GM12878 (cell line): ENCODE results near the gene PLCD1. TPM values are rescaled to one million over a fixed set of nuclear protein-coding genes. Genes with fewer than 3 reads are reported as not detected.

Experiments
- ATAC-seq: fragments of 200-7000 bp; cut with Tn5 transposase; 3 replicates; pipeline ENCODE4 v1.9.1; 2020; ENCODE audit warnings: mild to moderate bottlenecking, moderate library complexity
- BruUV-seq: library from RNA; stranded (reverse); fragments of 400-500 nt; replicated peaks from 2 replicates; lab custom pipeline; 2021; lab: Mats Ljungman, UMichigan
- CTCF ChIA-PET: fragments of 300-600 bp; sonication (Branson Sonifier 250); formaldehyde crosslinking; extraction: SDS; loops from one replicate; lab custom pipeline; 2021; ENCODE audit warnings: inconsistent platforms; lab: Yijun Ruan, JAX
- POLR2A ChIA-PET: fragments of 350-600 bp; formaldehyde crosslinking; extraction: SDS; loops from one replicate; lab custom pipeline; 2021; ENCODE audit warnings: inconsistent platforms; lab: Charles Lee
- RAD21 ChIA-PET: fragments of 300-600 bp; sonication (Branson Sonifier 250); formaldehyde crosslinking; loops from one replicate; lab custom pipeline; 2023; ENCODE audit warnings: antibody characterized with exemption; ENCODE audit not compliant: unreplicated experiment; lab: Charles Lee
- SMC1A ChIA-PET: fragments of 300-600 bp; sonication (Branson Sonifier 250); formaldehyde crosslinking; loops from one replicate; lab custom pipeline; 2023; ENCODE audit not compliant: unreplicated experiment, uncharacterized antibody; lab: Charles Lee
- DNase-seq: peaks from one replicate; pipeline ENCODE4 v3.0.0-alpha.2; 2011; ENCODE audit warnings: low read depth, low spot score
- FAIRE-seq: peaks from 3 replicates; lab custom pipeline; 2011; peaks lifted over from hg19 to GRCh38; lab: Jason Lieb, UNC
- H2AFZ ChIP-seq: 2 replicates; pipeline ENCODE4 v1.6.0; 2011; ENCODE audit warnings: low read depth, low read length, control low read depth; ENCODE audit not compliant: control insufficient read depth
- H3K27ac ChIP-seq: 2 replicates; pipeline ENCODE4 v1.5.1; 2011; ENCODE audit warnings: control low read depth; ENCODE audit not compliant: control insufficient read depth, insufficient read depth
- H3K27me3 ChIP-seq, 2 experiments: replicated peaks in 1 of 2; 2 replicates each; pipeline versions ENCODE4 v1.6.0 to v1.6.1; 2011; ENCODE audit warnings: low read length in 1 of 2; ENCODE audit not compliant: control insufficient read depth in 2 of 2, insufficient read depth in 2 of 2
- H3K36me3 ChIP-seq, 2 experiments: 2 replicates each; pipeline ENCODE4 v1.5.1; 2011; ENCODE audit warnings: low read length in 1 of 2; ENCODE audit not compliant: control insufficient read depth in 2 of 2, insufficient read depth in 2 of 2
- H3K4me1 ChIP-seq: 2 replicates; pipeline ENCODE4 v1.6.1; 2011; ENCODE audit warnings: mild to moderate bottlenecking, low read length, moderate library complexity, mixed read lengths; ENCODE audit not compliant: control insufficient read depth, insufficient read depth
- H3K4me2 ChIP-seq: 2 replicates; pipeline ENCODE4 v1.6.0; 2011; ENCODE audit warnings: control low read depth; ENCODE audit not compliant: control insufficient read depth, insufficient read depth
- H3K4me3 ChIP-seq: fragments of 200-600 bp; sonication (generic); 2 replicates; pipeline ENCODE4 v1.5.1; 2016
- H3K79me2 ChIP-seq: 2 replicates; pipeline ENCODE4 v1.6.0; 2011; ENCODE audit warnings: low read length; ENCODE audit not compliant: control insufficient read depth, insufficient read depth
- H3K9ac ChIP-seq: 2 replicates; pipeline ENCODE4 v1.8.0; 2011; ENCODE audit warnings: low read length, control low read depth, mixed read lengths; ENCODE audit not compliant: control insufficient read depth, insufficient read depth
- H3K9me3 ChIP-seq: replicated peaks from 3 replicates; pipeline ENCODE4 v1.5.1; 2011; ENCODE audit warnings: mild to moderate bottlenecking, low read length; ENCODE audit not compliant: control insufficient read depth, insufficient read depth
- H4K20me1 ChIP-seq: 2 replicates; pipeline ENCODE4 v1.6.0; 2011; ENCODE audit not compliant: control insufficient read depth, insufficient read depth
- CBX5 ChIP-seq: sonication (generic); IDR thresholded peaks from 2 replicates; pipeline ENCODE4 v1.6.1; 2016; ENCODE audit warnings: low read depth, moderate library complexity, mild to moderate bottlenecking, inconsistent platforms
- CEBPB ChIP-seq, 2 experiments: fragments of 150-350 bp in 1 of 2; IDR thresholded peaks; 2 replicates each; pipeline ENCODE4 v1.6.1; 2012 to 2014; ENCODE audit warnings: low read depth in 2 of 2, low read length in 2 of 2, borderline replicate concordance in 1 of 2, inconsistent platforms in 1 of 2
- EED ChIP-seq: sonication (generic); IDR thresholded peaks from 2 replicates; pipeline ENCODE4 v1.6.1; 2016; ENCODE audit warnings: antibody characterized with exemption, low read depth
- IKZF2 ChIP-seq, 2 experiments: fragments of 450-650 bp; IDR thresholded peaks; 2 replicates each; pipeline ENCODE4 v1.6.1; 2017; ENCODE audit warnings: mild to moderate bottlenecking in 2 of 2, moderate library complexity in 2 of 2
- MEF2A ChIP-seq: IDR thresholded peaks from 2 replicates; pipeline ENCODE4 v1.6.1; 2011; ENCODE audit warnings: low read depth, mild to moderate bottlenecking, low read length, moderate library complexity; ENCODE audit not compliant: insufficient read depth
- POU2F2 ChIP-seq: IDR thresholded peaks from 3 replicates; pipeline ENCODE4 v1.6.1; 2011; ENCODE audit warnings: low read depth, mild to moderate bottlenecking, low read length, borderline replicate concordance
- SMAD5 ChIP-seq: IDR thresholded peaks from 2 replicates; pipeline ENCODE4 v1.6.1; 2016; ENCODE audit warnings: antibody characterized with exemption, low read depth
- SUZ12 ChIP-seq: fragments of 200-600 bp; sonication (generic); IDR thresholded peaks from one replicate; pipeline ENCODE4 v1.6.1; 2018; ENCODE audit warnings: antibody characterized with exemption, mild to moderate bottlenecking; ENCODE audit not compliant: unreplicated experiment
- ZZZ3 ChIP-seq: IDR thresholded peaks from 2 replicates; pipeline ENCODE4 v1.6.1; 2011; ENCODE audit warnings: low read depth; ENCODE audit not compliant: control insufficient read depth, insufficient read length
- WGBS: methylation state at CpG from one replicate; pipeline ENCODE4 v1.1.6; 2016; ENCODE audit warnings: low lambda C conversion rate; ENCODE audit not compliant: insufficient replicate concordance, insufficient coverage; ENCODE audit errors: missing lambda C conversion rate; 5-methylcytosine and 5-hydroxymethylcytosine counted together
- in situ Hi-C: fragments of 300-500 bp; cut with MboI; formaldehyde crosslinking; loops from 9 replicates; pipeline ENCODE4 v1.14.3; 2018; ENCODE audit warnings: mixed read lengths
- intact Hi-C: fragments of 100-400 bp; cut with micrococcal nuclease; formaldehyde crosslinking; loops from one replicate; pipeline ENCODE4 v1.14.2; 2022; ENCODE audit not compliant: unreplicated experiment
- polyA plus RNA-seq, 11 experiments: library from polyadenylated mRNA; depleted of rRNA in 4 of 11; unstranded in 6 of 11; stranded (reverse) in 5 of 11; fragments of >200 nt; fragmentation: Nextera tagmentation in 4 of 11; fragmentation: Illumina TruSeq in 1 of 11; extraction: Ambion mirVana in 4 of 11; extraction: Trizol in 1 of 11; gene quantifications; 1 replicate in 1 of 11; 2 replicates in 10 of 11; pipeline versions ENCODE4 v1.2.1 to v1.2.3, GENCODE V29; 2011 to 2016; ENCODE audit warnings: inconsistent platforms in 2 of 11, missing spikeins in 2 of 11, low read depth in 1 of 11
- total RNA-seq, 4 experiments: library from RNA; depleted of rRNA in 3 of 4; stranded (reverse); fragments of >200 nt in 3 of 4; fragmentation: Illumina TruSeq in 1 of 4; extraction: Trizol in 1 of 4; gene quantifications; 2 replicates each; pipeline versions ENCODE4 v1.2.1 to v1.2.3, GENCODE V29; 2013 to 2021
- TF ChIP-seq, protein P1 (sequence below): IDR thresholded peaks from 2 replicates; pipeline ENCODE4 v1.6.1; 2011; ENCODE audit warnings: low read depth, low read length, improper control_type of control experiment, borderline replicate concordance
- TF ChIP-seq, protein P2 (sequence below): IDR thresholded peaks from 2 replicates; pipeline ENCODE4 v1.6.1; 2012; ENCODE audit warnings: low read depth, low read length, improper control_type of control experiment

PLCD1 gene
- total and polyA plus RNA-seq, 10 of the 15 experiments (the other 5 are each of a cell fraction or from before 2014, with no cell fraction given): 0.20 to 3.9 (median 1.2) TPM; not detected in 1

DNA sequence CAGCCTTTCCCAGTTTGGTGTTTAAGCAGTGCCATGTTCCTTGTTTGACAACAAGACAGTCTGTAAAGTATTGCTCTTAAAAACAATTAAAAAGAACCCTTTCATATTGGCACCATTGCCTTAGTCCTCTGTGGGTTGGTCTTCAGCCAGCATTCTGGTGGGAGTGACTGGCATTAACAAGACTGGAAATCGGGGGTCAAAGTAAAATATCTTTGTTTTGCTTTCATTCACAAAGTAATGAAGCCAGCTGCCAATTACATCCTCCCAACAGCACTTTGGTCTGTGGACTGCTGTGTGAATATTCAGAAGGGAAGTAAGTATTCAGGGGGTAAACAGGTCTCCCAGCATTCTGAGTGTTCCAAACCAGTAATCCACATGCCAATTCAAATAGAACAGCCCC lies 47.1 kb downstream of the PLCD1 start:
- ChIA-PET CTCF (interaction anchor here (0.6 to 5.4 kb wide), 3 partner anchors 16 to 237 kb away, joined by 3 to 38 read pairs (median 3); no protein-coding TSS in a partner anchor), SMC1A (interaction anchor here (0.7 to 1.5 kb wide), 4 partner anchors 15 to 127 kb away, joined by 3 read pairs; no protein-coding TSS in a partner anchor), RAD21 (no interaction called here), POLR2A (no interaction called here)
- no peak for ATAC-seq
- no peak overlapping the region for H3K4me2 ChIP-seq
- no peaks in the 10 kb centered on the region for H4K20me1 ChIP-seq
- 0% methylated on average over 1 of the region's 1 CpG for WGBS
- no peaks in the 10 kb centered on the region for H3K79me2 ChIP-seq
- H3K4me1 ChIP-seq: no peaks in the 10 kb centered on the region
- TF ChIP-seq EED: no peak
- in situ Hi-C loops: no loop called here
- H3K9me3 ChIP-seq: no peaks in the 10 kb centered on the region
- H2AFZ ChIP-seq: no peak overlapping the region
- H3K27ac ChIP-seq: no peak overlapping the region
- H3K4me3 ChIP-seq: no peak overlapping the region
- H3K9ac ChIP-seq: no peak overlapping the region
- no peak for DNase-seq
- intact Hi-C loops: no loop called here
- H3K27me3 ChIP-seq: no peaks in the 10 kb centered on the region; a peak in 2 of 4 replicates
- no peak for FAIRE-seq
- BruUV-seq: no TSS peak
- H3K36me3 ChIP-seq: no peaks in the 10 kb centered on the region

DNA sequence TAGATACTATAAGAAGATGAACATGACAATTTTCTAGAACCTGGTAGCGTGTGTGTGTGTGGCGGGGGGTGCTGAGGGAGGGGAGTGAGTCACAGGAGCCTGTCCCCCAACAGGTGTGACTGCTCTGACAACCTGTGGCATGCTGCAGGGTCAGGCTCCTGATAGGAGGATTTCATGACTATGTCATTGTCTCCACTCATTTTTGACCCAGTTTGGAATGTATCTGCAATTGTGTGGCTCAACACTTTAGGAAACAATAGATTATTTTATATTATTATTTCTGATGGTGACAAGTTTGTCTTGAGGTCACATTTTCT lies 48.1 kb downstream of the PLCD1 start:
- H3K79me2 ChIP-seq: no peaks in the 10 kb centered on the region
- H3K4me2 ChIP-seq: no peak overlapping the region
- CTCF ChIA-PET: interaction anchor here (0.6 to 5.4 kb wide), 4 partner anchors 15 to 132 kb away, joined by 3 to 38 read pairs (median 4); no protein-coding TSS in a partner anchor
- SMC1A ChIA-PET: no interaction called here
- FAIRE-seq: no peak
- intact Hi-C loops: no loop called here
- BruUV-seq: no TSS peak
- RAD21 ChIA-PET: no interaction called here
- no peaks in the 10 kb centered on the region for H4K20me1 ChIP-seq
- 4% methylated on average over 2 of the region's 2 CpGs for WGBS
- no peaks in the 10 kb centered on the region; a peak in 2 of 4 replicates for H3K27me3 ChIP-seq
- POLR2A ChIA-PET: interaction anchor here (0.6 kb wide), 1 partner anchor 23 kb away, joined by 3 read pairs; no protein-coding TSS in a partner anchor
- DNase-seq: no peak
- TF ChIP-seq SMAD5: no peak
- no peak for TF ChIP-seq POU2F2
- TF ChIP-seq, protein P1, sequence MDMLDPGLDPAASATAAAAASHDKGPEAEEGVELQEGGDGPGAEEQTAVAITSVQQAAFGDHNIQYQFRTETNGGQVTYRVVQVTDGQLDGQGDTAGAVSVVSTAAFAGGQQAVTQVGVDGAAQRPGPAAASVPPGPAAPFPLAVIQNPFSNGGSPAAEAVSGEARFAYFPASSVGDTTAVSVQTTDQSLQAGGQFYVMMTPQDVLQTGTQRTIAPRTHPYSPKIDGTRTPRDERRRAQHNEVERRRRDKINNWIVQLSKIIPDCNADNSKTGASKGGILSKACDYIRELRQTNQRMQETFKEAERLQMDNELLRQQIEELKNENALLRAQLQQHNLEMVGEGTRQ: no peak
- no peak for TF ChIP-seq CEBPB (IDR thresholded peaks at IDR 0.05; ENCODE audit: borderline replicate concordance in 1 of 2, low read depth in 2 of 2, low read length in 2 of 2)
- TF ChIP-seq ZZZ3: no peak
- TF ChIP-seq, protein P2, sequence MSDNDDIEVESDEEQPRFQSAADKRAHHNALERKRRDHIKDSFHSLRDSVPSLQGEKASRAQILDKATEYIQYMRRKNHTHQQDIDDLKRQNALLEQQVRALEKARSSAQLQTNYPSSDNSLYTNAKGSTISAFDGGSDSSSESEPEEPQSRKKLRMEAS: no peak
- TF ChIP-seq IKZF2 (IDR thresholded peaks at IDR 0.05): no peak
- TF ChIP-seq CBX5: no peak
- TF ChIP-seq MEF2A: no peak
- no peak for TF ChIP-seq SUZ12
- no peaks in the 10 kb centered on the region for H3K9me3 ChIP-seq
- H3K4me1 ChIP-seq: no peaks in the 10 kb centered on the region
- in situ Hi-C loops: no loop called here
- no peak overlapping the region for H3K27ac ChIP-seq
- no peak overlapping the region for H3K4me3 ChIP-seq
- ATAC-seq: no peak
- H3K36me3 ChIP-seq: no peaks in the 10 kb centered on the region
- no peak overlapping the region for H3K9ac ChIP-seq
- H2AFZ ChIP-seq: no peak overlapping the region
